PC-9 (cell line): ENCODE results near the gene CAMKMT. TPM values are rescaled to one million over a fixed set of nuclear protein-coding genes. Genes with fewer than 3 reads are reported as not detected.

Experiments
- BruUV-seq: library from RNA; stranded (reverse); fragments of 400-500 nt; replicated peaks from 2 replicates; lab custom pipeline; 2021; lab: Mats Ljungman, UMichigan
- CTCF ChIA-PET: fragments of 300-600 bp; sonication (Branson Sonifier 250); formaldehyde crosslinking; loops from one replicate; lab custom pipeline; 2022; ENCODE audit warnings: antibody characterized with exemption; lab: Charles Lee
- POLR2A ChIA-PET: fragments of 300-600 bp; sonication (Branson Sonifier 250); formaldehyde crosslinking; loops from one replicate; lab custom pipeline; 2022; ENCODE audit warnings: antibody characterized with exemption; ENCODE audit not compliant: unreplicated experiment; lab: Charles Lee
- DNase-seq, 2 experiments: peaks; one replicate each; pipeline versions ENCODE4 v3.0.0 to v3.0.0-alpha.2; 2015 to 2022; ENCODE audit warnings: mixed read lengths in 1 of 2
- H2AFZ ChIP-seq: fragments of 200-600 bp; sonication (generic); 2 replicates; pipeline ENCODE4 v1.8.1; 2017; ENCODE audit warnings: antibody characterized with exemption
- H3F3A ChIP-seq: fragments of 200-600 bp; sonication (generic); 2 replicates; pipeline ENCODE4 v1.8.1; 2017; ENCODE audit warnings: antibody characterized with exemption, mild to moderate bottlenecking, low read depth; ENCODE audit not compliant: insufficient read depth
- H3K27ac ChIP-seq: fragments of 200-600 bp; sonication (generic); 2 replicates; pipeline ENCODE4 v1.6.1; 2016; ENCODE audit warnings: mixed run types
- H3K27me3 ChIP-seq: fragments of 200-600 bp; sonication (generic); 2 replicates; pipeline ENCODE4 v1.6.1; 2016; ENCODE audit warnings: low read depth, mixed run types; ENCODE audit not compliant: insufficient read depth
- H3K36me3 ChIP-seq: fragments of 200-600 bp; sonication (generic); 2 replicates; pipeline ENCODE4 v1.6.1; 2016; ENCODE audit warnings: low read depth, mixed run types
- H3K4me1 ChIP-seq: fragments of 200-600 bp; sonication (generic); replicated peaks from 2 replicates; pipeline ENCODE4 v1.6.1; 2016; ENCODE audit warnings: mixed run types; ENCODE audit not compliant: insufficient read depth
- H3K4me2 ChIP-seq: fragments of 200-600 bp; sonication (generic); 2 replicates; pipeline ENCODE4 v1.6.1; 2017; ENCODE audit warnings: mixed run types
- H3K4me3 ChIP-seq: fragments of 200-600 bp; sonication (generic); 2 replicates; pipeline ENCODE4 v1.6.1; 2016; ENCODE audit warnings: mixed run types
- H3K79me2 ChIP-seq: fragments of 200-600 bp; sonication (generic); 2 replicates; pipeline ENCODE4 v1.6.1; 2017; ENCODE audit warnings: low read depth, mixed run types
- H3K9me2 ChIP-seq: fragments of 200-600 bp; sonication (generic); 2 replicates; pipeline ENCODE4 v1.8.1; 2017; ENCODE audit warnings: mild to moderate bottlenecking; ENCODE audit not compliant: insufficient read depth
- H3K9me3 ChIP-seq: fragments of 200-600 bp; sonication (generic); 2 replicates; pipeline ENCODE4 v1.8.1; 2016; ENCODE audit warnings: low read depth; ENCODE audit not compliant: insufficient read depth
- H4K20me1 ChIP-seq: fragments of 200-600 bp; sonication (generic); 2 replicates; pipeline ENCODE4 v1.8.1; 2017; ENCODE audit not compliant: insufficient read depth
- CTCF ChIP-seq: fragments of 200-600 bp; sonication (generic); conservative IDR thresholded peaks from 2 replicates; pipeline ENCODE4 v1.6.1; 2017; ENCODE audit warnings: mixed run types, antibody characterized with exemption, mild to moderate bottlenecking, moderate library complexity
- EZH2 ChIP-seq: fragments of 200-600 bp; sonication (generic); IDR thresholded peaks from 2 replicates; pipeline ENCODE4 v1.8.0; 2017; ENCODE audit warnings: antibody characterized with exemption, low read depth
- intact Hi-C: fragments of 100-400 bp; cut with micrococcal nuclease; formaldehyde crosslinking; loops from one replicate; pipeline ENCODE4 v1.10.0; 2022; ENCODE audit not compliant: unreplicated experiment
- total RNA-seq: library from RNA; stranded (reverse); gene quantifications from 2 replicates; pipeline ENCODE4 v1.2.3, GENCODE V29; 2021

CAMKMT gene
- total RNA-seq, 1 experiment from 2014 or later = 17.9 TPM

- ChIA-PET CTCF (interaction anchor here (0.7 kb wide), 1 partner anchor 29 kb away, joined by 6 read pairs; no protein-coding TSS in a partner anchor), POLR2A (no interaction called here)
- no peaks in the 10 kb centered on the region for H4K20me1 ChIP-seq
- DNase-seq = no peak
- H3K9me2 ChIP-seq = peaks cover 4% of the 10 kb centered on the region; the same call in 1 of the 2 replicates
- H3K79me2 ChIP-seq = no peaks in the 10 kb centered on the region
- H3K4me3 ChIP-seq = no peak overlapping the region
- H3K27me3 ChIP-seq = no peaks in the 10 kb centered on the region
- no peak for TF ChIP-seq CTCF
- no peak for TF ChIP-seq EZH2
- intact Hi-C loops = loop anchor here (10.0 kb wide), 2 partner anchors 154 to 316 kb away; no protein-coding TSS in a partner anchor
- H3K4me2 ChIP-seq = no peak overlapping the region
- no TSS peak for BruUV-seq
- no peaks in the 10 kb centered on the region for H3F3A ChIP-seq
- H3K36me3 ChIP-seq = no peaks in the 10 kb centered on the region
- no peaks in the 10 kb centered on the region for H3K9me3 ChIP-seq
- H3K27ac ChIP-seq = no peak overlapping the region
- no peak overlapping the region for H2AFZ ChIP-seq
- no peaks in the 10 kb centered on the region for H3K4me1 ChIP-seq
These were observed 36.6 kb downstream of the CAMKMT start for GRCh38 chr2:44398243-44398897.

- no peaks in the 10 kb centered on the region for H3K27me3 ChIP-seq
- DNase-seq = no peak
- H3K4me1 ChIP-seq = no peaks in the 10 kb centered on the region
- POLR2A ChIA-PET = no interaction called here
- H3K9me2 ChIP-seq = no peaks in the 10 kb centered on the region
- no peaks in the 10 kb centered on the region for H3K79me2 ChIP-seq
- H3K9me3 ChIP-seq = no peaks in the 10 kb centered on the region
- H3K36me3 ChIP-seq = no peaks in the 10 kb centered on the region
- no TSS peak for BruUV-seq
- H3K27ac ChIP-seq = no peak overlapping the region
- no peak overlapping the region for H2AFZ ChIP-seq
- intact Hi-C loops = no loop called here
- no peak overlapping the region for H3K4me2 ChIP-seq
- 0 out of 2 replicates have a peak, but pooled peaks cover 4% of the 10 kb centered on the region for H4K20me1 ChIP-seq
- no peak overlapping the region for H3K4me3 ChIP-seq
- TF ChIP-seq EZH2 (no peak), CTCF (no peak)
- H3F3A ChIP-seq = no peaks in the 10 kb centered on the region; the same call in 1 of the 2 replicates
- CTCF ChIA-PET = no interaction called here
These were observed 59.0 kb downstream of the CAMKMT start for GRCh38 chr2:44420725-44421124.

GRCh38 chr2:44424211-44424610 lies 62.5 kb downstream of the CAMKMT start:
- no peak for TF ChIP-seq EZH2
- no peak for TF ChIP-seq CTCF
- H2AFZ ChIP-seq = no peak overlapping the region
- H3K4me1 ChIP-seq = no peaks in the 10 kb centered on the region; the same call in 1 of the 2 replicates
- no peaks in the 10 kb centered on the region for H3K27me3 ChIP-seq
- intact Hi-C loops = no loop called here
- no peak overlapping the region for H3K27ac ChIP-seq
- no peak overlapping the region for H3K4me3 ChIP-seq
- H3F3A ChIP-seq = no peaks in the 10 kb centered on the region
- H3K36me3 ChIP-seq = no peaks in the 10 kb centered on the region
- H3K79me2 ChIP-seq = no peaks in the 10 kb centered on the region
- H3K9me3 ChIP-seq = no peaks in the 10 kb centered on the region
- ChIA-PET POLR2A (no interaction called here), CTCF (no interaction called here)
- DNase-seq = no peak
- 0 out of 2 replicates have a peak, but pooled peaks cover 4% of the 10 kb centered on the region for H4K20me1 ChIP-seq
- no peak overlapping the region for H3K4me2 ChIP-seq
- no TSS peak for BruUV-seq
- H3K9me2 ChIP-seq = no peaks in the 10 kb centered on the region
